Measurements from ENCODE around the gene TMEM205. TPM values are rescaled to one million over a fixed set of nuclear protein-coding genes. Genes with fewer than 3 reads are reported as not detected.

The TMEM205 gene
- total RNA-seq, 1 donor from 2014 or later: 35.3 TPM

GRCh38 chr19:11299946-11300810 lies 45.9 kb downstream of the TMEM205 start:
- DNase-seq: no peak

DNA sequence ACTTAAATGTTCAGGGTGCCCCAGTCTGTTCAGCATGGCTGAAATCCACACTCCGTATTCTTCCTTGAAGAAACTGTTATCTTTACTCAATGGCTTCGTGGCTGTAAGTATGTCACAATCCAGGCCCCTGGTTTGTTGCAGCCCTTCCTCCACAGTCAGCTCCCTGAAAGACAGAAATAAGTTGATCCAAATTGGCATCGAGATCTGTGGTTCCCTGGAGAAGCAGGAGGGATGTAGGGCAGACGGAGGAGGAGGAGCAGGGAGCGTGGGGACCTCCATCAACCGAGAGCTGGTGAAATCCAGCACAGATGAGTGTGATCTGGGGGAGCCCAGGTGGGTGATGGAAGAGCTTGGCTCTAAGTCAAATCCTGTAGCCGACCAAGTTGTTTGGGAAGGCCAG lies 49.8 kb downstream of the TMEM205 start:
- no peak for DNase-seq

- no peak for DNase-seq
Measured at GRCh38 chr19:11295665-11296245, 50.3 kb downstream of the TMEM205 start, which contains the start of gene TSPAN16. Gene TSPAN16, plus strand, starts transcription at chr19:11296160. Its CDS starts 138 bp downstream, at chr19:11296298.

GRCh38 chr19:11295180-11295579 lies 50.9 kb downstream of the TMEM205 start:
- DNase-seq: no peak

DNA sequence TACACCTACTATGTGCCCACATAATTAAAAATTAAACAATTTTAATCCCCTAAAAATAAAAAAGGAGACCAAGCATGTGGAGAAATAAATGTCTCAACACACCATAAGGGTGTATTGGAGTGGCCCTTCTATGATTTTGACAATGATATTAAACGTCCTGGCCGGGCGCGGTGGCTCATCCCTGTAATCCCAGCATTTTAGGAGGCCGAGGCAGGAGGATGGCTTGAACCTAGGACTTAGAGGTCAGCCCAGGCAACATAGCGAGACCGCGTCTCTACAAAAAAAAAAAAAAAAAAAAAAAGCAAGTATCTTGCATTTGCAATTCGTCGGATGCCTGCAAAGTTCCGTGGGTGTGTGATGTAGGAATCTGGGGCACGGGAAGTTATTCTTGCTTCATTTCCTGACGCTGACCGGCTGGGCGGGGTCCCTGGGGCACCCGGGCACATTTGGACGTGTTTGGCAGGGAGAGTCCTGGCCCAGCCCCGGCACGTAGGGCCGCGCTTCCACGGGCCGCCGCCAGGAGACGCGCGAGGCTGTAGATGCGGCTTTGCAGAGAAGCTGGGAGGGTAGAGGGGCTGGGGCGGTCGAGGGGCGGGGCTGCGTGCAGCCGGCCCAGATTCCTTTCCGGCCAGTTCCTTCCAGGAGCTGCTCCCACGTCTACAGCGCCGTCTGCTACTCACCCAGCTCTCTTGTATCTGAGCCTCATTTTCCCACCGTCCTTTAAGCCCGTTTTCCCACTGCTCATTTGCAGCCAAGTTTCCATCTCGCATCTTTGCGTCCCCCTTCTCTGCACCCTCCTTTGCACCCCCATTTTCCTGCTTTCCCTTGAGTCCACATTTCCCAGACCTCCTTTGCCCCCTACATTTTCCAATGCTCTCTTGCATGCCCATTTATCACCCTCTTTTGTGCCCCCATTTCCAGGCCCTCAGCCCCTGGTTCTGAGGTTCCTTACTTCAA lies 52.4 kb downstream of the TMEM205 start:
- peak; percentile 80 for DNase-seq

Other genes starting within 250 kb of the TMEM205 start
- 11.5 TPM for gene SPC24, start 190.5 kb downstream of the TMEM205 start, total RNA-seq
- gene KANK2, start 148.7 kb downstream of the TMEM205 start, total RNA-seq: 62.5 TPM
- 55.3 TPM for gene ANGPTL8, start 106.6 kb downstream of the TMEM205 start, total RNA-seq
- 35.0 TPM for gene DOCK6, start 83.7 kb downstream of the TMEM205 start, total RNA-seq
- not detected for gene TSPAN16, start 50.1 kb downstream of the TMEM205 start, total RNA-seq
- gene RAB3D, start 6.6 kb downstream of the TMEM205 start, total RNA-seq: 29.7 TPM
- 12.4 TPM for gene CCDC159, start 251 bp upstream of the TMEM205 start, total RNA-seq
- gene PLPPR2, start 9.2 kb upstream of the TMEM205 start, total RNA-seq: 5.7 TPM
- gene SWSAP1, start 28.4 kb upstream of the TMEM205 start, total RNA-seq: 0.30 TPM
- gene EPOR, start 38.0 kb upstream of the TMEM205 start, total RNA-seq: 3.6 TPM
- 1.8 TPM for gene RGL3, start 73.0 kb upstream of the TMEM205 start, total RNA-seq
- 0.20 TPM for gene ODAD3, start 88.9 kb upstream of the TMEM205 start, total RNA-seq
- 62.4 TPM for gene PRKCSH, start 89.4 kb upstream of the TMEM205 start, total RNA-seq
- 0.20 TPM for gene ELAVL3, start 134.8 kb upstream of the TMEM205 start, total RNA-seq
- gene ZNF653, start 159.6 kb upstream of the TMEM205 start, total RNA-seq: 3.5 TPM
- gene ECSIT, start 182.9 kb upstream of the TMEM205 start, total RNA-seq: 24.4 TPM
- 10.8 TPM for gene CNN1, start 192.6 kb upstream of the TMEM205 start, total RNA-seq
- 13.1 TPM for gene ELOF1, start 213.0 kb upstream of the TMEM205 start, total RNA-seq
- 8.6 TPM for gene ACP5, start 231.4 kb upstream of the TMEM205 start, total RNA-seq

Data from skin of body (tissue), 2 donors.